PC-3 (cell line): Measurements from ENCODE around the gene GALNT1. TPM values are rescaled to one million over a fixed set of nuclear protein-coding genes. Genes with fewer than 3 reads are reported as not detected.

Experiments used
- ATAC-seq: fragments of 200-7000 bp; cut with Tn5 transposase; 2 replicates; pipeline ENCODE4 v1.9.1; 2020; ENCODE audit warnings: mild to moderate bottlenecking, moderate library complexity
- BruUV-seq: library from RNA; stranded (reverse); fragments of 400-500 nt; replicated peaks from 2 replicates; lab custom pipeline; 2021; lab: Mats Ljungman, UMichigan
- CTCF ChIA-PET: fragments of 300-600 bp; sonication (Branson Sonifier 250); formaldehyde crosslinking; loops from one replicate; lab custom pipeline; 2022; ENCODE audit warnings: antibody characterized with exemption; lab: Charles Lee
- POLR2A ChIA-PET: fragments of 300-600 bp; sonication (Branson Sonifier 250); formaldehyde crosslinking; loops from one replicate; lab custom pipeline; 2022; ENCODE audit warnings: antibody characterized with exemption; ENCODE audit not compliant: unreplicated experiment; lab: Charles Lee
- DNase-seq: peaks from one replicate; pipeline ENCODE4 v3.0.0-alpha.2; 2015
- H2AFZ ChIP-seq: fragments of 300-600 bp; sonication (generic); 2 replicates; pipeline ENCODE4 v1.6.0; 2016; ENCODE audit warnings: antibody characterized with exemption, low read length
- H3F3A ChIP-seq: fragments of 300-600 bp; sonication (generic); one replicate; pipeline ENCODE4 v1.6.0; 2017; ENCODE audit warnings: antibody characterized with exemption, low read length, control low read depth, mild to moderate bottlenecking; ENCODE audit not compliant: unreplicated experiment
- H3K27ac ChIP-seq: fragments of 300-600 bp; sonication (generic); 2 replicates; pipeline ENCODE4 v1.5.1; 2016; ENCODE audit warnings: mild to moderate bottlenecking, low read length
- H3K27me3 ChIP-seq: fragments of 300-600 bp; sonication (generic); 2 replicates; pipeline ENCODE4 v1.6.1; 2016; ENCODE audit warnings: low read length, mixed read lengths
- H3K36me3 ChIP-seq: fragments of 300-600 bp; sonication (generic); 2 replicates; pipeline ENCODE4 v1.6.1; 2016; ENCODE audit warnings: low read depth, mixed run types, low read length, mixed read lengths
- H3K4me1 ChIP-seq: fragments of 300-600 bp; sonication (generic); 2 replicates; pipeline ENCODE4 v1.5.1; 2016; ENCODE audit warnings: low read length; ENCODE audit not compliant: insufficient read depth
- H3K4me2 ChIP-seq: fragments of 300-600 bp; sonication (generic); 2 replicates; pipeline ENCODE4 v1.6.0; 2016; ENCODE audit warnings: low read length
- H3K4me3 ChIP-seq: fragments of 300-600 bp; sonication (generic); 2 replicates; pipeline ENCODE4 v1.5.1; 2016; ENCODE audit warnings: mild to moderate bottlenecking, low read length, mixed read lengths
- H3K79me2 ChIP-seq: fragments of 300-600 bp; sonication (generic); 2 replicates; pipeline ENCODE4 v1.6.1; 2017; ENCODE audit warnings: low read length, mixed read lengths
- H3K9ac ChIP-seq: fragments of 300-600 bp; sonication (generic); 2 replicates; pipeline ENCODE4 v1.6.0; 2016; ENCODE audit warnings: mild to moderate bottlenecking, low read length
- H3K9me2 ChIP-seq: fragments of 300-600 bp; sonication (generic); replicated peaks from 2 replicates; pipeline ENCODE4 v1.6.1; 2016; ENCODE audit warnings: mixed run types, low read length, mixed read lengths
- H3K9me3 ChIP-seq: fragments of 300-600 bp; sonication (generic); 2 replicates; pipeline ENCODE4 v1.6.1; 2016; ENCODE audit warnings: low read length, mixed read lengths
- H4K20me1 ChIP-seq: fragments of 300-600 bp; sonication (generic); 2 replicates; pipeline ENCODE4 v1.6.1; 2016; ENCODE audit warnings: low read length, mixed read lengths
- CTCF ChIP-seq: fragments of 300-600 bp; sonication (generic); conservative IDR thresholded peaks from 2 replicates; pipeline ENCODE4 v1.5.1; 2017; ENCODE audit warnings: antibody characterized with exemption, low read depth, mild to moderate bottlenecking, low read length
- EZH2 ChIP-seq: fragments of 300-600 bp; sonication (generic); IDR thresholded peaks from one replicate; pipeline ENCODE4 v1.6.1; 2017; ENCODE audit warnings: antibody characterized with exemption, mild to moderate bottlenecking, low read length; ENCODE audit not compliant: unreplicated experiment
- EZH2phosphoT487 ChIP-seq: fragments of 300-600 bp; sonication (generic); IDR thresholded peaks from 2 replicates; pipeline ENCODE4 v1.6.1; 2018; ENCODE audit warnings: mild to moderate bottlenecking, antibody characterized with exemption, low read length, borderline replicate concordance
- intact Hi-C: fragments of 100-400 bp; cut with micrococcal nuclease; formaldehyde crosslinking; loops from 2 replicates; pipeline ENCODE4 v1.9.0; 2023
- total RNA-seq: library from RNA; depleted of rRNA; stranded (reverse); fragments of >200 nt; gene quantifications from 2 replicates; pipeline ENCODE4 v1.2.3, GENCODE V29; 2014

GALNT1 gene
- total RNA-seq, 1 experiment from 2014 or later, result 25.0 TPM

GRCh38 chr18:35715139-35715538, 133.6 kb downstream of the GALNT1 start:
- Histone ChIP-seq H3F3A (no peaks in the 10 kb centered on the region), H3K27me3 (no peaks in the 10 kb centered on the region), H3K4me1 (no peaks in the 10 kb centered on the region), H3K27ac (no peak overlapping the region), H3K9me3 (no peaks in the 10 kb centered on the region), H3K9ac (no peak overlapping the region), H3K9me2 (no peaks in the 10 kb centered on the region), H4K20me1 (no peaks in the 10 kb centered on the region), H2AFZ (no peak overlapping the region), H3K36me3 (no peaks in the 10 kb centered on the region), H3K4me3 (no peak overlapping the region), H3K79me2 (no peaks in the 10 kb centered on the region), H3K4me2 (no peak overlapping the region)
- no TSS peak for BruUV-seq
- no peak for ATAC-seq
- TF ChIP-seq EZH2phosphoT487 (no peak), CTCF (no peak), EZH2 (no peak)
- ChIA-PET CTCF (no interaction called here), POLR2A (no interaction called here)
- intact Hi-C loops, result no loop called here
- no peak for DNase-seq

GRCh38 chr18:35716169-35716831, 134.8 kb downstream of the GALNT1 start:
- no peak for DNase-seq
- Histone ChIP-seq H3K4me3 (no peak overlapping the region), H3K9me2 (no peaks in the 10 kb centered on the region), H3F3A (no peaks in the 10 kb centered on the region), H3K4me2 (no peak overlapping the region), H3K79me2 (no peaks in the 10 kb centered on the region), H2AFZ (no peak overlapping the region), H4K20me1 (no peaks in the 10 kb centered on the region), H3K4me1 (no peaks in the 10 kb centered on the region), H3K9ac (no peak overlapping the region), H3K27ac (no peak overlapping the region), H3K27me3 (no peaks in the 10 kb centered on the region), H3K9me3 (no peaks in the 10 kb centered on the region), H3K36me3 (no peaks in the 10 kb centered on the region)
- ATAC-seq, result no peak
- intact Hi-C loops, result no loop called here
- BruUV-seq, result no TSS peak
- CTCF ChIA-PET, result no interaction called here
- POLR2A ChIA-PET, result no interaction called here
- no peak for TF ChIP-seq EZH2
- no peak for TF ChIP-seq EZH2phosphoT487
- TF ChIP-seq CTCF, result no peak

GRCh38 chr18:35717182-35717581, 135.6 kb downstream of the GALNT1 start:
- Histone ChIP-seq H3K27me3 (no peaks in the 10 kb centered on the region), H3K36me3 (no peaks in the 10 kb centered on the region), H4K20me1 (no peaks in the 10 kb centered on the region), H3K27ac (no peak overlapping the region), H3K9me2 (no peaks in the 10 kb centered on the region), H3K4me1 (no peaks in the 10 kb centered on the region), H3F3A (no peaks in the 10 kb centered on the region), H3K4me3 (no peak overlapping the region), H3K9ac (no peak overlapping the region), H3K4me2 (no peak overlapping the region), H2AFZ (no peak overlapping the region), H3K79me2 (no peaks in the 10 kb centered on the region), H3K9me3 (no peaks in the 10 kb centered on the region)
- BruUV-seq, result no TSS peak
- DNase-seq (no peak), ATAC-seq (no peak)
- CTCF ChIA-PET, result no interaction called here
- POLR2A ChIA-PET, result no interaction called here
- intact Hi-C loops, result no loop called here
- TF ChIP-seq CTCF (no peak), EZH2 (no peak), EZH2phosphoT487 (no peak)
